Activated naive CD4-positive, alpha-beta T cell treated with anti-CD3 and anti-CD28 coated beads, Interleukin-2, amount 50 U/mL, for 24 hours (primary cell): ENCODE data around the gene TERB1.
A peak's percentile ranks its signal among the peaks of the same experiment; 100 is the strongest.

ENCODE experiments used
- H3K27ac Mint-ChIP-seq: one replicate; pipeline ENCODE4 v1.8.0; 2021; ENCODE audit warnings: mild to moderate bottlenecking, mixed read lengths
- H3K27me3 Mint-ChIP-seq: one replicate; pipeline ENCODE4 v1.8.0; 2021; ENCODE audit warnings: mixed read lengths
- H3K36me3 Mint-ChIP-seq: one replicate; pipeline ENCODE4 v1.8.0; 2021; ENCODE audit warnings: mixed read lengths
- H3K4me1 Mint-ChIP-seq: one replicate; pipeline ENCODE4 v1.8.0; 2021; ENCODE audit warnings: mixed read lengths
- H3K4me3 Mint-ChIP-seq: one replicate; pipeline ENCODE4 v1.8.0; 2021; ENCODE audit warnings: mild to moderate bottlenecking, mixed read lengths
- H3K9me3 Mint-ChIP-seq: one replicate; pipeline ENCODE4 v1.8.0; 2021; ENCODE audit warnings: mixed read lengths

TERB1 gene

GRCh38 chr16:66801320-66802105 lies at the start of gene TERB1:
TSS of gene TERB1 (minus strand) at chr16:66801584. CDS start at chr16:66796798, 4,786 bp downstream.
- peaks cover 16% of the 10 kb centered on the region for H3K36me3 Mint-ChIP-seq
- no peak within 1 kb of the TSS for H3K4me3 Mint-ChIP-seq
- H3K27me3 Mint-ChIP-seq = no peaks in the 10 kb centered on the region
- H3K4me1 Mint-ChIP-seq = no peaks in the 10 kb centered on the region
- no peak within 1 kb of the TSS for H3K27ac Mint-ChIP-seq
- no peaks in the 10 kb centered on the region for H3K9me3 Mint-ChIP-seq

- peaks cover 10% of the 10 kb centered on the region for H3K27me3 Mint-ChIP-seq
- H3K27ac Mint-ChIP-seq = no peak overlapping the region
- H3K36me3 Mint-ChIP-seq = no peaks in the 10 kb centered on the region
- no peak overlapping the region for H3K4me3 Mint-ChIP-seq
- H3K4me1 Mint-ChIP-seq = no peaks in the 10 kb centered on the region
- H3K9me3 Mint-ChIP-seq = no peaks in the 10 kb centered on the region
Measured at GRCh38 chr16:66850115-66850815, 48.9 kb upstream of the TERB1 start.

- Mint-ChIP-seq H3K4me3 (no peak overlapping the region), H3K27me3 (peaks cover 14% of the 10 kb centered on the region), H3K4me1 (no peaks in the 10 kb centered on the region), H3K27ac (no peak overlapping the region), H3K9me3 (no peaks in the 10 kb centered on the region), H3K36me3 (no peaks in the 10 kb centered on the region)
Measured at GRCh38 chr16:66849549-66849948, 48.2 kb upstream of the TERB1 start.

- Mint-ChIP-seq H3K27me3 (peaks cover 14% of the 10 kb centered on the region), H3K27ac (no peak overlapping the region), H3K36me3 (no peaks in the 10 kb centered on the region), H3K4me1 (peaks cover under 1% of the 10 kb centered on the region), H3K4me3 (no peak overlapping the region), H3K9me3 (no peaks in the 10 kb centered on the region)
Measured at GRCh38 chr16:66849021-66849420, 47.6 kb upstream of the TERB1 start.

GRCh38 chr16:66848172-66848571 lies 46.8 kb upstream of the TERB1 start:
- no peak overlapping the region for H3K27ac Mint-ChIP-seq
- H3K9me3 Mint-ChIP-seq = no peaks in the 10 kb centered on the region
- peaks cover 4% of the 10 kb centered on the region for H3K4me1 Mint-ChIP-seq
- H3K4me3 Mint-ChIP-seq = no peak overlapping the region
- peaks cover 21% of the 10 kb centered on the region for H3K27me3 Mint-ChIP-seq
- H3K36me3 Mint-ChIP-seq = no peaks in the 10 kb centered on the region

GRCh38 chr16:66847533-66848067 lies 46.2 kb upstream of the TERB1 start:
- no peak overlapping the region for H3K27ac Mint-ChIP-seq
- H3K9me3 Mint-ChIP-seq = no peaks in the 10 kb centered on the region
- peaks cover 25% of the 10 kb centered on the region for H3K27me3 Mint-ChIP-seq
- no peak overlapping the region for H3K4me3 Mint-ChIP-seq
- H3K4me1 Mint-ChIP-seq = peaks cover 4% of the 10 kb centered on the region
- no peaks in the 10 kb centered on the region for H3K36me3 Mint-ChIP-seq

GRCh38 chr16:66846831-66847230 lies 45.4 kb upstream of the TERB1 start:
- no peaks in the 10 kb centered on the region for H3K9me3 Mint-ChIP-seq
- peaks cover 4% of the 10 kb centered on the region for H3K4me1 Mint-ChIP-seq
- no peak overlapping the region for H3K27ac Mint-ChIP-seq
- no peaks in the 10 kb centered on the region for H3K36me3 Mint-ChIP-seq
- H3K4me3 Mint-ChIP-seq = no peak overlapping the region
- H3K27me3 Mint-ChIP-seq = peaks cover 25% of the 10 kb centered on the region

GRCh38 chr16:66846266-66846665 lies 44.9 kb upstream of the TERB1 start:
- Mint-ChIP-seq H3K9me3 (no peaks in the 10 kb centered on the region), H3K27me3 (peaks cover 26% of the 10 kb centered on the region), H3K4me1 (peaks cover 4% of the 10 kb centered on the region), H3K4me3 (peak overlapping the region; percentile 51), H3K36me3 (no peaks in the 10 kb centered on the region), H3K27ac (no peak overlapping the region)

- H3K4me3 Mint-ChIP-seq = peak overlapping the region; percentile 51
- H3K27me3 Mint-ChIP-seq = peaks cover 26% of the 10 kb centered on the region
- H3K9me3 Mint-ChIP-seq = no peaks in the 10 kb centered on the region
- no peaks in the 10 kb centered on the region for H3K36me3 Mint-ChIP-seq
- peaks cover 4% of the 10 kb centered on the region for H3K4me1 Mint-ChIP-seq
- H3K27ac Mint-ChIP-seq = no peak overlapping the region
Measured at GRCh38 chr16:66845791-66846221, 44.4 kb upstream of the TERB1 start.

- Mint-ChIP-seq H3K4me1 (peaks cover 4% of the 10 kb centered on the region), H3K27ac (no peak overlapping the region), H3K36me3 (no peaks in the 10 kb centered on the region), H3K9me3 (no peaks in the 10 kb centered on the region), H3K4me3 (no peak overlapping the region), H3K27me3 (peaks cover 26% of the 10 kb centered on the region)
Measured at GRCh38 chr16:66845080-66845410, 43.7 kb upstream of the TERB1 start.

- H3K4me3 Mint-ChIP-seq = peak within 1 kb of the TSS; percentile 75
- H3K4me1 Mint-ChIP-seq = peaks cover 4% of the 10 kb centered on the region
- H3K27me3 Mint-ChIP-seq = peaks cover 26% of the 10 kb centered on the region
- no peaks in the 10 kb centered on the region for H3K9me3 Mint-ChIP-seq
- H3K36me3 Mint-ChIP-seq = no peaks in the 10 kb centered on the region
- H3K27ac Mint-ChIP-seq = no peak within 1 kb of the TSS
Measured at GRCh38 chr16:66844342-66845079, 43.1 kb upstream of the TERB1 start, which contains the start of gene CA7. TSS of gene CA7 (plus strand) at chr16:66844414. CDS start at chr16:66844488, 74 bp downstream.

GRCh38 chr16:66844009-66844341 lies 42.6 kb upstream of the TERB1 start:
- Mint-ChIP-seq H3K4me3 (peak overlapping the region; percentile 75), H3K36me3 (no peaks in the 10 kb centered on the region), H3K27ac (no peak overlapping the region), H3K4me1 (peaks cover 4% of the 10 kb centered on the region), H3K9me3 (no peaks in the 10 kb centered on the region), H3K27me3 (peaks cover 28% of the 10 kb centered on the region)

GRCh38 chr16:66843191-66843590 lies 41.8 kb upstream of the TERB1 start:
- Mint-ChIP-seq H3K36me3 (no peaks in the 10 kb centered on the region), H3K4me3 (peak overlapping the region; percentile 51), H3K27ac (no peak overlapping the region), H3K4me1 (peaks cover 4% of the 10 kb centered on the region), H3K9me3 (no peaks in the 10 kb centered on the region), H3K27me3 (peaks cover 30% of the 10 kb centered on the region)

- Mint-ChIP-seq H3K36me3 (no peaks in the 10 kb centered on the region), H3K9me3 (no peaks in the 10 kb centered on the region), H3K4me3 (no peak overlapping the region), H3K27me3 (peaks cover 30% of the 10 kb centered on the region), H3K4me1 (peaks cover 4% of the 10 kb centered on the region), H3K27ac (no peak overlapping the region)
Measured at GRCh38 chr16:66842765-66843164, 41.4 kb upstream of the TERB1 start.

GRCh38 chr16:66841366-66841765 lies 40.0 kb upstream of the TERB1 start:
- Mint-ChIP-seq H3K27me3 (peaks cover 29% of the 10 kb centered on the region), H3K4me1 (peaks cover 4% of the 10 kb centered on the region), H3K9me3 (no peaks in the 10 kb centered on the region), H3K27ac (no peak overlapping the region), H3K36me3 (no peaks in the 10 kb centered on the region), H3K4me3 (no peak overlapping the region)
